Brain microvascular endothelial cell (primary cell): ENCODE measurements around the gene SHISAL1.

ENCODE experiments used
- DNase-seq: peaks from one replicate; pipeline ENCODE4 v3.0.0-alpha.2; 2020
- H3K27ac ChIP-seq: fragments of 250-450 bp; sonication (Bioruptor Pico); 2 replicates; pipeline ENCODE4 v1.5.1; 2020; ENCODE audit warnings: mild to moderate bottlenecking, moderate library complexity
- H3K27me3 ChIP-seq: fragments of 250-450 bp; sonication (Bioruptor Pico); replicated peaks from 2 replicates; pipeline ENCODE4 v1.5.1; 2020; ENCODE audit warnings: mild to moderate bottlenecking
- H3K36me3 ChIP-seq: fragments of 250-450 bp; sonication (Bioruptor Pico); replicated peaks from 2 replicates; pipeline ENCODE4 v1.5.1; 2020; ENCODE audit warnings: mild to moderate bottlenecking
- H3K4me3 ChIP-seq: 2 replicates; pipeline ENCODE4 v1.5.1; 2011; ENCODE audit warnings: low read depth, mild to moderate bottlenecking, control low read depth, low read length, moderate library complexity
- in situ Hi-C: cut with HindIII; loops from 2 replicates; pipeline ENCODE4 v1.10.0; 2017; ENCODE audit warnings: low sequenced_read_pairs, low pct_ligation_motif_present
- TF ChIP-seq, protein P1 (sequence below): IDR thresholded peaks from 2 replicates; pipeline ENCODE4 v1.5.1; 2011; ENCODE audit warnings: low read depth, mild to moderate bottlenecking, moderate library complexity, low read length, control low read depth, inconsistent platforms; ENCODE audit errors: missing control alignments

SHISAL1 gene

DNA sequence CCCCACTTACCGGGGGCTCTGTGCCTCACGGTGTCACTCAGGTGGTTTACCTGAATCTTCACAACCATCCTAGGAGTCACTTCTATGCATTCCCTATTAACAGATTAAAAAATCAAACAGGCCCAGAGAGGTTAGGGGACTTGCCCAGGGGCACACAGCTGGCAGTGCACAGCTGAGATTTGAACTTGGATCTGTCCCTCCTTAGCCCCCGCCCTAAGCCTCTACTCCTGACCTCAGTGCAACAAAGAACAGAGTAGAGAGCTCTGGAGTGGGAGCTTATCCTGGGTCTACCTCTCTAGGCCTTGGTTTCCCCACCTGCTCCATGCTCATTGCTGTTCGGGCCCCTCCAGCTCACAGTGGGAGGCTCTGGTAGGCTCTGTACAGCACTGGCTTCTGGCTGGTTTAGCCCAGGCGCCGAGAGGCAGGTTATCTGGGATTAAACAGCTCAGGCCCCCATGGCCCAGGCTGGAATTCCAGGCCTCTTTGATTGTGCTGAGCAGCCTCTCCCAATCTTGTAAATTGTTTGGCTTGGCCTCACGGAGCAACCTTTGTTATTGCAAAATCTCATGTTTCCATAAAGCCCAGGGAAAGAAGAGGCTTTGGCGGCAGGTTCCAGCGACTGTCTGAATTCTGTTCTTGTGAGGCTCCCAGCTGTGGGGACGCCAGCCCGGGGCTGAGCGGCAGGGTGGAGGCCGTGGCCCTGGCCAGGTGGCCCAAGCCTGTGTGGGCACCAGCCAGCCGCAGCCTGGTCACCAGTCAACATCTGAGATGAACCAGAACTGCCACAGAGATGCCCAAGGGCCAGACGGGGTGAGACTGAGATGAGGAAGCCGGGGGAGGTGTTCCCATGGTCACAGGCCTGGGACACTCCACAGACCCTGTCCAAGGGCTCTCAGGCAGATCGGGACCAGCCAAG lies 28.9 kb upstream of the SHISAL1 start:
- in situ Hi-C loops = no loop called here

DNA sequence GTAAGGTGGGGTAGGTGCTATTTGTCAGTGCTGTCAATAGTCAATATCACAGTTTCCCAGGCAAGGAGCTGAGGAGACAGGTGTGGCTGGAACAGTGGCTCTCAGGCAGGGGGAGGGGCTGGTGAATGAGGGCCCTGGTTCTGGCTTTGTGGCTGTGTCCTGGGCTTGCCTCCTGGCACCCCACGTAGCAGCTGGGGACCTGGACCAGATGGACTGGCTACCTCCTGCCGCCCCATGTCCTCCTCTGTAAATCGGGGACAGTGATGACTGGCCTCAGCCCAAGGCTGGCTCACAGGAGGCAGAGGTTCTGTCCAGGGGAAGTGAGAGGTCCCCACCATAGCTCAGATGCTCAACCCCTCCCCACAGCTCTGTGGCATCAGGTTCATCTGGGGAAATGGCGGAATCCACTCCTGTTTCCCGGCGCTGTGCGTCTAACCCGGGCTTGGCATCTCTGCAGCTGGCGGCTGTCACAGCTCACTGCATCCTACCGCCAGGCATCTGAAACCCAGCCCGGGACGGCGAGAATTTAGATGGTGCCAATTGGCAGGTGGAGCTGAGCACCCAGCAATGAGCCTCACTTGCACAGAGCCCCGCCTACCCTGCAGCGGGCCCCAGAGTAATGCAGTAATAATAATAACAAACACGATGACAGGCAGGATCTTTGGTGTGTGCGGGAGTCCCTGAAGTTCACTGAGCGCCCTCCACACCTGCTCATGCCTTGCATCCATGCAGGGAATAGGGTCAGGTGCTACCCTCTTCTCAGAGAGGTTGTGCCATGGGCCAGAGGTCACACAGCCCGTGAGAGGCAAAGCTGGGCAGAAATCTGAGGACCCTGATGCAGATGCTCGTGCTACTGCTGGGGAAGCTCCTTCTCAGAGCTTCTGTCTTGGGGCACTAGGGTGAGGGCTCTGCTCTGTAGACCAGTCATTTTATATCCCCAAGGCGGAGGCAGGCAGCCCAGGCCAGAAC lies 27.8 kb upstream of the SHISAL1 start:
- no peak overlapping the region for H3K27ac ChIP-seq
- no peaks in the 10 kb centered on the region for H3K36me3 ChIP-seq
- no peak overlapping the region for H3K4me3 ChIP-seq
- H3K27me3 ChIP-seq = peaks cover 15% of the 10 kb centered on the region
- in situ Hi-C loops = no loop called here
- TF ChIP-seq, protein P1, sequence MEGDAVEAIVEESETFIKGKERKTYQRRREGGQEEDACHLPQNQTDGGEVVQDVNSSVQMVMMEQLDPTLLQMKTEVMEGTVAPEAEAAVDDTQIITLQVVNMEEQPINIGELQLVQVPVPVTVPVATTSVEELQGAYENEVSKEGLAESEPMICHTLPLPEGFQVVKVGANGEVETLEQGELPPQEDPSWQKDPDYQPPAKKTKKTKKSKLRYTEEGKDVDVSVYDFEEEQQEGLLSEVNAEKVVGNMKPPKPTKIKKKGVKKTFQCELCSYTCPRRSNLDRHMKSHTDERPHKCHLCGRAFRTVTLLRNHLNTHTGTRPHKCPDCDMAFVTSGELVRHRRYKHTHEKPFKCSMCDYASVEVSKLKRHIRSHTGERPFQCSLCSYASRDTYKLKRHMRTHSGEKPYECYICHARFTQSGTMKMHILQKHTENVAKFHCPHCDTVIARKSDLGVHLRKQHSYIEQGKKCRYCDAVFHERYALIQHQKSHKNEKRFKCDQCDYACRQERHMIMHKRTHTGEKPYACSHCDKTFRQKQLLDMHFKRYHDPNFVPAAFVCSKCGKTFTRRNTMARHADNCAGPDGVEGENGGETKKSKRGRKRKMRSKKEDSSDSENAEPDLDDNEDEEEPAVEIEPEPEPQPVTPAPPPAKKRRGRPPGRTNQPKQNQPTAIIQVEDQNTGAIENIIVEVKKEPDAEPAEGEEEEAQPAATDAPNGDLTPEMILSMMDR = no peak
- no peak for DNase-seq

More for the DNA sequence above, 28.9 kb upstream of the SHISAL1 start:
- TF ChIP-seq, protein P1 = no peak
- DNase-seq = no peak
- H3K27me3 ChIP-seq = peaks cover 17% of the 10 kb centered on the region
- H3K27ac ChIP-seq = no peak overlapping the region
- no peak overlapping the region for H3K4me3 ChIP-seq
- H3K36me3 ChIP-seq = no peaks in the 10 kb centered on the region

DNA sequence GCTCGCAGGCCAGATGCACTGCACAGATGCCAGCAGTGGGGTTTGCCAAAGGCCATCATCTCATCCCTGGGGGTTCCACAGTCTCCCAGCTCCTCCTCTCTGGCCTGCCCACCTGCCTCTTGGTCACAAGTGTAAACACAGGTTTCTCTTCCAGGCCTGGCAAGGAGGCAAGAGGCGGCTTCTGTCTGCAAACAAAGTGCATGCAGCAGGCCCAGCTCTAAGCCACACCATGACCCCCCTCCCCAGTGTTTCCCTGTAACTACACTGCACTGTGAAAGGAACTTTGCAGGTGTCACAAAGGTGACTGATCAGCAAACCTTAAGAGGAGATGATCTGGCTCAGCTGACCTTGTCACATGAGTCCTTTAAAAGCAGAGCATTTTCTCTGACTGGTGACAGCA lies 26.2 kb upstream of the SHISAL1 start:
- no peak for DNase-seq
- Histone ChIP-seq H3K27ac (no peak overlapping the region), H3K4me3 (no peak overlapping the region), H3K36me3 (no peaks in the 10 kb centered on the region), H3K27me3 (peaks cover 15% of the 10 kb centered on the region)
- TF ChIP-seq, protein P1 = no peak
- in situ Hi-C loops = no loop called here

DNA sequence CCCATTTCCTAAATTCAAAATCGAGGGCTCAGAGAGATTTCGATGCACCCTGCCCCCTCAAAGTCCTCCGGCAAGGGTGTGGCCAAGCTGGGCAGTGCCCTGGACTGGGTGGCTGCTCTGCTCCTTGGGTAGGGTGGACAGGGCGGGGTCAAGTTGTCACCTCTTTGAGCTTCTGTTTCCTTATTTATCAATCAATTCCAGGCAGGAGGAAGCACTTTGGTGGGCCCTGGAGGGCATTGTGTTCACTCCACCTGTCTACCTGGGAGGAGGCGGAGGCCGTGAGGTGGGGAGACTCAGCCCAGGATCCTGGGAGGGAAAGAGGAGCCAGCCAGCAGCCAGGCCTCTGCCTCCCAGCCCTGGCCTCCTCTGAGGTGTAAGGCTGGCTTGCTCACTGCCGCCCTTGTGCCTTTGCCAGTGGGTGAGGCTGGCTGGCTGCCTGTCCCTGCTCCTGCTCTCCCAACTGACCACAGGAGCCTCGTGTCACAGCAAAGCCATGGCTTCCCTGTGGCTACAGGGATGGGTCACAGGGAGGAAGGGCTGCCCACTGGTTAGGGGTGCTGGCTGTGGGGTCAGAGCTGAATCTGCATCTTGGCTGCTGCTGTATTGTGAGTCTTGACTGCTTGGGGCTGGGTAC lies 25.5 kb upstream of the SHISAL1 start:
- no peak overlapping the region for H3K4me3 ChIP-seq
- H3K36me3 ChIP-seq = no peaks in the 10 kb centered on the region
- in situ Hi-C loops = no loop called here
- no peak for DNase-seq
- TF ChIP-seq, protein P1 = no peak
- peaks cover 15% of the 10 kb centered on the region for H3K27me3 ChIP-seq
- no peak overlapping the region for H3K27ac ChIP-seq

DNA sequence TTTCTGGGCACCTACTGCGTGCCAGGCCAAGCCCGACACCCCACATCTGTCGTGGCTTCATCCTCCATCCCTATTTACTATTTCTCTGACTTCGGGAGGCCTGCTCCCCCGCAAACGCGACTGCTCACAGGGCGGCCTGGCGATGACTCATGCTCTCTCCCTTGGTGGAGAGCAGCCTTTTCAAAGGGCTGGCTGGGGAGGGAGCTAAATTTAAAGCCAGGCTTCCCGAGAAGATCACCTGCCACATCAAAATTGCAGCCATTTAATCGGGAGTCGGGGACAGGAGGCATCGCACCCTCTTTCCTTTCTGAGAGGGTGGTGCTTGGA lies 24.9 kb upstream of the SHISAL1 start:
- DNase-seq = peak; percentile 62
- Histone ChIP-seq H3K36me3 (no peaks in the 10 kb centered on the region), H3K27me3 (peaks cover 22% of the 10 kb centered on the region), H3K4me3 (no peak overlapping the region), H3K27ac (no peak overlapping the region)
- TF ChIP-seq, protein P1 = no peak
- in situ Hi-C loops = no loop called here
